ENCODE results near the gene CDCA4.
"Not testable (repeated sequence)": the region's sequence is repeated elsewhere in the genome, so short reads cannot be mapped to it uniquely, and the experiment has no call there.

The CDCA4 gene

DNA sequence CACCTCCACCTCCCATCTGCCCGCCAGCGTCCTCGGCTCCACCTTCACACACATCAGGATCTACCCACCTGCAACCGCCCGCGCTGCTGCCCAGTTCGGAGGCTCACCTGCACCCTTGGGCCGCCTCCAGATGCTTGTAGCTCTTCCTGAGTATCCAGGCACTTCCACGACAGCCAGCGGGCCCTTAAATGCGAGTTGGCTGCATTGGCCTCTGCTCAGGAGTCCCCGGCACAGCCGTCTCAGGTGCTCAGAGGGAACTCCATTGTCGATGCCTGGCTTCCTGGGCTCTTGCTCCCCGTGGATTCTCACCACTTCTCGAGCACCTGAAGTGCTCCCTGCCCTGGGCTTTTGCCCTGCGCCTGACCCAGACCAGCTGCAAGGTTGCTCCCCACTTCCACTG lies 21.9 kb upstream of the CDCA4 start:
- no peak overlapping the region for H3K4me3 ChIP-seq (replicated peaks; ENCODE audit: low read depth, low read length)
- DNase-seq (ENCODE audit: extremely low read depth, insufficient read length) = no peak
- TF ChIP-seq, protein P1, sequence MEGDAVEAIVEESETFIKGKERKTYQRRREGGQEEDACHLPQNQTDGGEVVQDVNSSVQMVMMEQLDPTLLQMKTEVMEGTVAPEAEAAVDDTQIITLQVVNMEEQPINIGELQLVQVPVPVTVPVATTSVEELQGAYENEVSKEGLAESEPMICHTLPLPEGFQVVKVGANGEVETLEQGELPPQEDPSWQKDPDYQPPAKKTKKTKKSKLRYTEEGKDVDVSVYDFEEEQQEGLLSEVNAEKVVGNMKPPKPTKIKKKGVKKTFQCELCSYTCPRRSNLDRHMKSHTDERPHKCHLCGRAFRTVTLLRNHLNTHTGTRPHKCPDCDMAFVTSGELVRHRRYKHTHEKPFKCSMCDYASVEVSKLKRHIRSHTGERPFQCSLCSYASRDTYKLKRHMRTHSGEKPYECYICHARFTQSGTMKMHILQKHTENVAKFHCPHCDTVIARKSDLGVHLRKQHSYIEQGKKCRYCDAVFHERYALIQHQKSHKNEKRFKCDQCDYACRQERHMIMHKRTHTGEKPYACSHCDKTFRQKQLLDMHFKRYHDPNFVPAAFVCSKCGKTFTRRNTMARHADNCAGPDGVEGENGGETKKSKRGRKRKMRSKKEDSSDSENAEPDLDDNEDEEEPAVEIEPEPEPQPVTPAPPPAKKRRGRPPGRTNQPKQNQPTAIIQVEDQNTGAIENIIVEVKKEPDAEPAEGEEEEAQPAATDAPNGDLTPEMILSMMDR (IDR thresholded peaks at IDR 0.05; ENCODE audit: insufficient read depth, low read length, poor library complexity, severe bottlenecking) = no peak

DNA sequence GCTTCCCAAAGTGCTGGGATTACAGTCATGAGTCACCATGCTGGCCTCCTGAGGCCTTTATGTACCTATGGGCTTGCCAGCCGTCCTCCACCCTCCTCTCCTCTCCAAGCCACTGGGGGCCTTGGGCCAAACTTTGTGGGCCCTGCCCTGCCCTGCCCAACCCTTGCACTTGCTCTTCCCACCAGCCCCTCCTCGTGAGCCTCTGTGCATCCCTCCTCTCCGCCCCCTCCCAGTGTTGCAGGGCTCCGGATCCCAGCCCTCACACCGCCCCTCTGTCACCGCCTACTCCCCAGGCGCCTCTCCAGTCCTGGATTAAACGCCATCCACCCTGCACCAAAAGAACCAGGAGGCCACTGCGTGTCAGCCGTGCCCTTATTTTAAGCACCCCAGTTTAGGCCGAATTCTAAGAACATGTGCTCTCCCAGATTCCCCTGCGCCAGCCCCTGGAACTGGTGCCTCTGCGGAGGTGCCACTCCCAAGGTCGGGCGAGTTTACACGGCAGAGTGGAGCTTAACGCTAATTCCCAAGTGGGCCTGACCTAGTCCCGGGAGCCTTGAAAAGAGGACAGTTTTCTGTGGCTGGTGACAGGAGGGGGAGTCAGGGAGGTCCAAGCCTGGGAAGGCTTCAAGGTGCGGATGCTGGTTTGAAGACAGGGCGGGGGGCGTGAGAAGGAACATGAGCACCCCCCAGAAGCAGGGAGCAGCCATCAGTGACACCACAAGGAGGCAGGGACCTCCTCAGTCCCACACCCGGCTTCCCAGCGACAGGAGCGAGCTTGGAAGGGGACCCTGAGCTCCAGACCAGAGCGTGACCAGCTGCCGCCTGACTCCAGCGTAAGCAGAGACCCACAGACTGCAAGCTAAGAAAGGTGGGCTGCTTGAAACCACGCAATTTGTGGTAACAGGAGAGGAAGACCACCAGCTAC lies 21.2 kb upstream of the CDCA4 start:
- Histone ChIP-seq H3K4me3 (replicated peaks; ENCODE audit: low read depth, low read length) (no peak overlapping the region), H3K36me3 (ENCODE audit: control insufficient read depth, insufficient read depth, low read length) (no peaks in the 10 kb centered on the region), H3K27me3 (replicated peaks; ENCODE audit: control insufficient read depth, insufficient read depth, low read length) (no peaks in the 10 kb centered on the region)
- no peak for DNase-seq (ENCODE audit: extremely low read depth, insufficient read length)
- TF ChIP-seq, protein P1 (IDR thresholded peaks at IDR 0.05; ENCODE audit: insufficient read depth, low read length, poor library complexity, severe bottlenecking) = no peak

More for the DNA sequence above, 21.9 kb upstream of the CDCA4 start:
- Histone ChIP-seq H3K36me3 (ENCODE audit: control insufficient read depth, insufficient read depth, low read length) (peaks cover 4% of the 10 kb centered on the region), H3K27me3 (replicated peaks; ENCODE audit: control insufficient read depth, insufficient read depth, low read length) (no peaks in the 10 kb centered on the region)

DNA sequence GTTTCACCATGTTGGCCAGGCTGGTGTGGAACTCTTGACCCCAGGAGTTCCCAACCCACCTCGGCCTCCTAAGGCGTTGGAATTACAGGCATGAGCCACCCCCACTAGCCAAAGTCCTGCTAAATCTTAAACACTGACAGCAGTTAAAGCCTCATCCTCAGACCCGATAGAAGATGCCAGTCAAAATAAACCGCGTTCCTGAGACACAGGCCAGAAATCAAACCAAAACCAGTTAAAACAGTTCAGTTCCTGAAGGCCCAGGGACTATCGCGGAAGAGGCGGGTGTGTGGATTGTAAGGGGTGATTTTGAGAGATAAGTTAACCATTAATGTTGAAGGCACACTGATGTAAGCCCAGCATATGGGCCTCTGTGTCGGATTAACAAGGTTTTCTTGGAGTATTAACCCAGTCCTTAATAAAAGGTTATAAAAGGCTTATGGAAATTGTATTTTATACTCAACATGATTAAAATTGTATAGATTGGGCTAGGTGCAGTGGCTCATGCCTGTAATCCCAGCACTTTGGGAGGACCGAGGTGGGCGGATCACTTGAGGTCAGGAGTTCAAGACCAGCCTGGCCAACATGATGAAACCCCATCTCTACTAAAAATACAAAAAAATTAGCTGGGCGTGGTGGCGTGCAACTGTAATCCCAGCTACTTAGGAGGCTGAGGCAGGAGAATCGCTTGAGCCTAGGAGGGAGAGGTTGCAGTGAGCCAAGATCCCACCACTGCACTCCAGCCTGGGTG lies 18.7 kb upstream of the CDCA4 start:
- no peaks in the 10 kb centered on the region for H3K27me3 ChIP-seq (replicated peaks; ENCODE audit: control insufficient read depth, insufficient read depth, low read length)
- H3K36me3 ChIP-seq (ENCODE audit: control insufficient read depth, insufficient read depth, low read length) = no peaks in the 10 kb centered on the region
- no peak overlapping the region for H3K4me3 ChIP-seq (replicated peaks; ENCODE audit: low read depth, low read length)
- DNase-seq (ENCODE audit: extremely low read depth, insufficient read length) = no peak
- TF ChIP-seq, protein P1 (IDR thresholded peaks at IDR 0.05; ENCODE audit: insufficient read depth, low read length, poor library complexity, severe bottlenecking) = no peak

DNA sequence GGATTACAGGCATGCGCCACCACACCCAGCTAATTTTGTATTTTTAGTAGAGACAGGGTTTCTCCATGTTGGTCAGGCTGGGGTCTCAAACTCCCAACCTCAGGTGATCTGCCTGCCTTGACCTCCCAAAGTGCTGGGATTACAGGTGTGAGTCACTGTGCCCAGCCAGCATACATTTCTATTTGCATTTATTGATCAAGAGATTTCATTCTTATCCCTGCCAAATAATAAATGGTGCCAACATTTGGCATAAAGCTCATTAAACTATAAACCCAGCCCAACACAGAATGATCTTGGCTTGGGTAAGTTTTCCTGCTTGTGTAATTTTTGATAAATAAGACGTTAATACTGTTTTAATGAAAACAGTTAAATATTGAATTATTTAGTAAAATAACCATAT lies 14.7 kb upstream of the CDCA4 start:
- H3K36me3 ChIP-seq (ENCODE audit: control insufficient read depth, insufficient read depth, low read length); DNase-seq (ENCODE audit: extremely low read depth, insufficient read length): not testable (repeated sequence)

DNA sequence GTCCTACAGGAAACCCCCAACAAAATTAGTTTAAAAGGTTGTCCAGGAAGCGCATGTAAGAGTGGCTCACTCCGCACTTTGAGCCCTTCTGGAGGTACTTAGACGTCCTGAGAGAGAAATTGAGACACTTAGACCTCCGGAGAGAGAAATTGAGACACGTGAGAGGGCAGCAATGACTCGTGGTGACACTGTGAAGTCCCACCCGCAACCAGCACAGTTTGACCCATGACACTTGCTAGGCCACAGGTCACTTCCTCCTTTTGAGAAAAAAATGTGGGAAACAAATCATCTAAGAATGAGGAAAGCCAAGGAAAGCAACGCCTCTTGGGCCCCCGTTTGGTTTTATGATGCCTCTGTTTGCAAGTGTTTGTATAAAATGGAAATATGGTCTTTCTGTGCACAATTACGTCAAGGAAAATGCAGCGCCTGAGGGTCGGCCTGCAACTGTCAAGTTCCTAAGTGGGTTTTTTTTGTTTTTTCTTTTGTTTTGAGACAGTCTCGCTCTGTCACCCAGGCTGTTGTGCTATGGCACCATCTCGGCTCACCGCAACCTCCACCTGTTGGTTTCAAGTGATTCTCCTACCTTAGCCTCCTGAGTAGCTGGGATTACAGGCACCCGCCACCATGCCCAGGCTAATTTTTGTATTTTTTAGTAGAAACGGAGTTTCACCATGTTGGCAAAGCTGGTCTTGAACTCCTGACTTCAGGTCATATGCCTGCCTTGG lies 13.6 kb upstream of the CDCA4 start:
- no peaks in the 10 kb centered on the region for H3K36me3 ChIP-seq (ENCODE audit: control insufficient read depth, insufficient read depth, low read length)
- H3K27me3 ChIP-seq (replicated peaks; ENCODE audit: control insufficient read depth, insufficient read depth, low read length) = no peaks in the 10 kb centered on the region
- no peak for DNase-seq (ENCODE audit: extremely low read depth, insufficient read length)
- TF ChIP-seq, protein P1 (IDR thresholded peaks at IDR 0.05; ENCODE audit: insufficient read depth, low read length, poor library complexity, severe bottlenecking) = no peak
- no peak overlapping the region for H3K4me3 ChIP-seq (replicated peaks; ENCODE audit: low read depth, low read length)

More for the DNA sequence above, 14.7 kb upstream of the CDCA4 start:
- not testable (repeated sequence) for H3K4me3 ChIP-seq (replicated peaks; ENCODE audit: low read depth, low read length); H3K27me3 ChIP-seq (replicated peaks; ENCODE audit: control insufficient read depth, insufficient read depth, low read length)

DNA sequence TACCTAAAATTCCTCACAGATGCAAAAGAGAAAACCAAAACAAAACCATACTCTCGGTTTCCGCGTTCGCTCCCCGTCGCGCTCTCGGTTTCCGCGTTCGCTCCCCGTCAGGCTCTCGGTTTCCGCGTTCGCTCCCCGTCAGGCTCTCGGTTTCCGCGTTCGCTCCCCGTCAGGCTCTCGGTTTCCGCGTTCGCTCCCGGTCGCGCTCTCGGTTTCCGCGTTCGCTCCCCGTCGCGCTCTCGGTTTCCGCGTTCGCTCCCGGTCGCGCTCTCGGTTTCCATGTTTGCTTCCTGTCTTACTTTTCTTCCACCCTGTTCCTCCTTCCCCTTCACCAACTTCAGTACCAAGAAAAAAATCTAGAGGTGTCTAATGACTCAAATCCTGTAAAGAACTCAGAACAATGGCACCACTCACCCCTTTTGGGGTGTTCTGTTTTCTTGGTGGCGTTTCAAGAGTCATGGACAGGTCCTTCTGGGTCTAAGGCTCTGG lies 12.6 kb upstream of the CDCA4 start:
- DNase-seq (ENCODE audit: extremely low read depth, insufficient read length); H3K36me3 ChIP-seq (ENCODE audit: control insufficient read depth, insufficient read depth, low read length); H3K27me3 ChIP-seq (replicated peaks; ENCODE audit: control insufficient read depth, insufficient read depth, low read length): not testable (repeated sequence)
- H3K4me3 ChIP-seq (replicated peaks; ENCODE audit: low read depth, low read length) = peak overlapping the region; percentile 7

DNA sequence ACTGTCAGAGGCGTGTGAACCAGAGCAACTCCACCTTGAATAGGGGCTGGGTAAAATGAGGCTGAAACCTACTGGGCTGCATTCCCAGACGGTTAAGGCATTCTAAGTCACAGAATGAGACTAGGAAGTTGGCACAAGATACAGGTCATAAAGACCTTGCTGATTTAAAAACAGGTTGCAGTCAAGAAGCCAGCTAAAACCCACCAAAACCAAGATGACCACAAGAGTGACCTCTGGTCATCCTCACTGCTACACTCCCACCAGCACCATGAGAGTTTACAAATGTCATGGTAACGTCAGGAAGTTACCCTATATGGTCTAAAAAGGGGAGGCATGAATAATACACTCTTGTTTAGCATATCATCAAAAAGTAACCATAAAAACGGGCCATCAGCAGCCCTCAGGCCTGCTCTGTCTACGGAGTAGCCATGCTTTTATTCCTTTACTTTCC lies 11.6 kb upstream of the CDCA4 start:
- DNase-seq (ENCODE audit: extremely low read depth, insufficient read length); H3K27me3 ChIP-seq (replicated peaks; ENCODE audit: control insufficient read depth, insufficient read depth, low read length); H3K36me3 ChIP-seq (ENCODE audit: control insufficient read depth, insufficient read depth, low read length); H3K4me3 ChIP-seq (replicated peaks; ENCODE audit: low read depth, low read length): not testable (repeated sequence)

Data from GM06990 (cell line).